HG03469 (cell line): Measurements from ENCODE around the gene NDUFB6.
A peak's percentile ranks its signal among the peaks of the same experiment; 100 is the strongest.
"Not testable (repeated sequence)": the region's sequence is repeated elsewhere in the genome, so short reads cannot be mapped to it uniquely, and the experiment has no call there.

Source experiments
- ATAC-seq: cut with Tn5 transposase; IDR thresholded peaks from one replicate; pipeline ENCODE4 v1.9.1; 2021; ENCODE audit warnings: mild to moderate bottlenecking, moderate library complexity, moderate number of reproducible peaks; ENCODE audit not compliant: unreplicated experiment

NDUFB6 gene

DNA sequence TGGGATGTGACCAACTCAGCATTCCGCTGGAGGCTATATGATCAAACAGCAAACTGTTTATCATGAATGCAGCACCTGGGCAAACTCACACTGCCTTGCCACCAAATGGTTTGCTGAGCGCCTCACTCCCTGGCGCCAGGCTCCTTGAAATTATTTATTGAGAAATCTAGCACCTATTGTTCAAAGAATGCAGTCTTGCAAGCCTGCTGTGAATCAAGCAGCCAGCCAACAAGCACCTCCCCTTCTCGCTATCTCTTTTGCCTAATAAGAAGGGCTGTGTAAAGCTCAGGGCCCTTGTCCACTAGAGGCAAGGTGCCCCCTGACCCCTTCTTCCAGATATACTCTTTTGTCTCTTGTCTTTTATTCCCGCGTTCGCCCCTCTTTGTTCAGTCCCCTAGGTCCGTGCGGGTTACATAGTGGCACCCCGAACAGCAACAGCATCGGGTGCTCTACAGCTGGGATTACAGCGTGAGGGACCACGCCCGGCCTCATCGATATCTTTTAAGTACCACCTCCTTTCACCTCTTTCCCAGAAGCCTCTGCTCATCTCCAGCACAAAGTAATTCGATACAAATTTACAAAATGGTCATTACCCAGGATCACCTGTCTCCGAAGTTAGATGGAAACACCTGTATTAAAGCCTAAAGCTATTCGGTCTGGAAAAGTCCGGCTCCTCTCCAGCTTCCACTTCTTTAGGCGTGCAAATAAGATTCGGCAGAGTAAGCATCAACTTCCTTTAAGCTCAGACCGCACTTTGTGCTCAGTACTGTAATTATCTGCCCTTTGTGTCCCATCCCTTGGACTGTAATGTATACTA is 47.9 kb downstream of the NDUFB6 start:
- ATAC-seq, result peak; percentile 26

DNA sequence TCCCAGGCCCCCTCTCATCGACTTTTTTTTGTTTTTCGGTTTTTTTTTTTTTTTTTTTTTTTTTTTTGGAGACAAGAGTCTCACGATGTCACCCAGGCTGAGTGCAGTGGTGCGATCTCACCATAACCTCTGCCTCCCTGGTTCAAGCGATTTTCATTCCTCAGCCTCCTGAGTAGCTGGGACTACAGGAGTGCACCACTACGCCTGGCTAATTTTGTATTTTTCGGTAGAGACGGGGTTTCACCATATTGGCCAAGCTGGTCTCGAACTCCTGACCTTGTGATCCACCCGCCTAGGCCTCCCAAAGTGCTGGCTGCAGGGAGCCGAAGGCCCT is 48.4 kb downstream of the NDUFB6 start:
- ATAC-seq, result not testable (repeated sequence)

DNA sequence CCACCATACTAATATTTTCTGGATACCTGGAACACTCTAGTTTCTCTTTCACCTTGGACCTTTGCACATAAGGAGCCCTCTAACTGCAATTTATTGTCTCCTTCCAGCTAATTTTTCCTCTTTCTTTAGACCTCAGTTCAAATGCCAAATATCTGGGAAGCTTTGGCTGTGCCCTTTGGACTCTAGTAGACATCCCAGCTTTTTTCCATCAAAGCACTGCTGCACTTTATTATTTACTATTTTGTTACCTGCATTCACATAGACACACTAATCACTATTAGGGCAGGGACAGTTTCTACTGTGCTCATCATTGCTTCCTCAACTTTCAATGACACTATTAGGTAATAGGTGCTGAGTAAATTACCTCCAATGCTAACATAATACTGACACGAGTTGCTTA is 49.0 kb downstream of the NDUFB6 start:
- no peak for ATAC-seq

GRCh38 chr9:32518276-32518675 is 54.7 kb downstream of the NDUFB6 start:
- ATAC-seq, result no peak

DNA sequence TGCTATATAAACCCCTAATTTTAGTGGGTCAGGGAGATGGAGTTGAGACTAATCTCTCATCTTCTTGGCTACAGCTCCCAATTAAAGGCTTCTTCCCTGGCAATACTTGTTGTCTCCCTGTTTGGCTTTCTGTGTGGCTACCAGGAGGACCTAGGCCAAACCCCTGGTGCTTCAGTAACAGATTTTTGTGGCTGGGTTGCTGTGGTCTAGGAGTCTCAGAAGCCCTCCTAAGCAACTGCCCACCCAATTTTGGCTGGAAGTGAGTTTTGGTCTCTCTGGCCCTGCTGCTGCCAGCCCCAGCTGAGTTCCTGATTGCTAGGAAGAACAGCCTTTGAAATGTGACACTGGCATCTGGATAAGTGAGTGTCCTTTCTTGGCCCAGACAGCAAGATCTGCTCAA is 56.7 kb downstream of the NDUFB6 start:
- no peak for ATAC-seq

GRCh38 chr9:32508728-32509127 is 64.2 kb downstream of the NDUFB6 start:
- no peak for ATAC-seq

DNA sequence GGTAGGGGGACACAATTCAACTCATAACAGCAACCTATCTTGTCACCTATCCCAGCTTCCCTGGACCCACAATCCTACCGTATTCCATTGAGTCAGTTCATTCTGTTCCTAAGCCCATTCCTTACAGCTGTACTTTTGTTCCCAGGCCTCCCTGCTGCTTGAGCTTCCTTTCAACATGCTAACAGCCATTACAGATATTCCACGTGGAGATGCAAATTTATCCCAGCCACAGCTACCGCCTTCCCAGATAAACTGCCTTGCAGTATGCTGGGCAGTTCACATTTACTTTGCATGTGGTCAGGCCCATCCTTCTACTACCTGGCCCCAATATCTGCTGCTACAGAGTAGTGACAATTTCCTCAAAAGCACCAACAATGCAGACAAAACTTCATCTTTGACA is 70.0 kb downstream of the NDUFB6 start:
- ATAC-seq, result no peak
